CMK (cell line): ENCODE results near the gene CELF4.

ENCODE experiments used
- DNase-seq: peaks from one replicate; pipeline ENCODE4 v3.0.0-alpha.2; 2010; ENCODE audit warnings: low read depth

Gene CELF4

DNA sequence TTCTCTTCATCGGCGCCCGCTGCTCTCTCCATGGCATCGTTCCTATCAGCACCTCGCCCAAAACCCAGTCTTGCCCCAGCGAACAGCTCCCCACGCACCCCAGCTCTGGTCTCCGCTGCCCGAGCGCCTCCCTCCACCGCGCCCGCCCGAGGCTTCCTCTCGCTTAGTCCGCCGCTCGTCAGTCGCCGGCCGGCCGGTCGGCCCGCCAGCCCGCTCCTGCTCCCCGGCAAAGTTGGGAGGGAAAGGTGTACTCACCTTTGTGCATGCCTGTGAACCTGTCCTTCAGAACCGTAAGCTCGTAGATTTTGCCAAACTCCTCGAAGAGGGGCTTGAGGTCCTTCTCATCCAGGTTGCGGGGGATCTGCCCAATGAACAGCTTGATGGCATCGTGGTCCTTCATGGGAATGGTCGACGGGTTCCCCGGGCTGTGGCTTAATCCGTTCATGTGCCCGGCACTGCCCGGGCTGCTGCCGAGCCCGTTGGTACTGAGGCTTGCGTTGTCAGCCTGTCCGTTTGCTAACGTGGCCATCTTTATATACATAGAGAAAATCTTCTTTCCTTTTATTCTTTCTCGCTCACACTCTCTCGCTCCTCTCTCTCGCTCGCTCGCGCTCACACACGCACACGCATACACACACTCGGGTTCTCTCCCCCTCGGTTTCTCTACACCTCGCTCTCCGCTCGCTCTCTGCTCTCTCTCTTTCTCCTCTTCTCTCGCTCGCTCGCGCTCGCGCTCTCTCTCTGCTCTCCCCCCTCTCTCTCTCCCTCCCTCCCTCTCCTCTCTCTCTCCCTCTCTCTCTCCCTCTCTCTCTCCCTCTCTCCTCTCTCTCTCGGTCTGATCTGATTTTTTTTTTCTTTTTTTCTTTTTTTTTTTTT is at the start of gene CELF4:
TSS of gene CELF4 (minus strand) at position 698 of the 876 bp plus-strand sequence.
- DNase-seq = no peak

DNA sequence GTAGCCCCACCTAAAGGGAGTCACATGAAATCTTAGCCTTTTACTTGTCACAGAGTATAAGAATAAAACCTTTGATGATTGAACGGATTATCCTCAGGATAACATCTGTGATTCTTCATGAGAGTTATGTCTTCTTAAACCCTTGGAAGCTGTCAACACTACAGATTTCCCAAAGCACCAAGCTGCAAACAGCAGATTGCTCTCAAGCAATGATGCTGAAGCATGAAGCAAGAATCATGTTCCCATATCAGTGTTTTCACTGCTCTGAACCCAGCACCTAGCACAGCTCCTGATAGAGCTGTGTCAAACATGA is 47.6 kb upstream of the CELF4 start:
- no peak for DNase-seq

DNA sequence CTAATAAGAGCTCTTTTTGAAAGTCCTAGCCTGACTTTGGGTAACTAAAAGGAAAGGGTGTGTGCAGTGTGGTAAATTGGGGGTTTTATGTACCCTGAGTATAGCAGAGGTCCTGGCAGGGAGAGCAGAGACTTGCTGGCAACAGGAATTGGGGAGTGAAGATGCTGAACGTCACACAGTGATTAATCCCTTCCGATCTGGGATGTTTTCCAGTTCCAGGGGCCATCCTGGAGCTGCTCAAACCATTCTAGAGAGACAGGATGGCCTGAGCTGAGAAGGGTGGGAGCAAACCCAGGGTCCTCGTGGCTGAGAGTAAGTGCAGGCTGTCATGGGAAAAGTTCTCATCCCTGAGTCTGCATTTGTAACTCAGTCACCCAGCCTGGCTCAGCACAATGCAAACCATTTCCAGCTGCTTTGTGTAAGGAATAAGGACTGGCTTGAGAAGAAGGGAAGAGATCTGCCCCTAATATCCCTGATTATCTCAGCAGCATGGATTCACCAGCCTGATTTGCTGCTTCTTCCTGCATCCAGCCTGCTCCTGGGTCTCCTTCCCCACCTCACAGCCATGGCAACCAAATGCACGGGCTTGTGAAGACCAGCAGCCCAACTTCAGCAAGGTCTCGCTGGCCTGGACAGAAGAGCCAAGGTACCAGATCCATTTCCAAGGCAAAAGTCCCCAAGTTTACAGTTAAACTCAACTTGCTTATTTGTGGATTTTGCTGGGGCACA is 47.1 kb upstream of the CELF4 start:
- no peak for DNase-seq

DNA sequence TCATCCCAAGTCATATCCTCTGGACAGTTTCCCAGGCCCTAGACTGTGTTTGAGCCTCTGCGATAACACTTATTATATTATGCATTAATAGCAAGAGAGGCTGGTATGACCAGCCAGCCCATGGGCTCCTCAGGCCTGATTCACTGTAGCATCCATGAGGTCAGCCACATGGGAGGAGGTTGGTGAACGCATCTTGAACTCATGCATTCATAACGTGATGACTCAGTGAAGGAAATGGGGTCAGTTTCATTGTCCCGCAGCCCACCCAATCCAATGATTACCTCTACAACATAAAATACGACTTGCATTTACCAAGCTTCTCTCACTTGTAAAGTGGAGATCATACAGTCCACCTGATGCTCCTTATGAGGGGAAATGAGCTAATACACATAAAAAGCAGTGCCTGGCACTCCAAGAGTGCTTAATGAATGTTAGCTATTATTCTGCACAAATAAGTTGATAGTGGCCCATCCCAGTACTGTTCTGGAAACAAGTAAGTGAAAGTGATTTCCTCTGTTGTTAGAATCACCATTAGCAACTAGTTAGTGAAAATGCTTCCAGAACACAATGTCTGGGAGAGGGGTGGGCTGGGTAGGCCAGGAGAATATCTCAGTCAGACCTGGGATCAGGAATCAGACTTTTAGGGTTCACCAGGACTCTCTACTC is 46.1 kb upstream of the CELF4 start:
- DNase-seq = no peak

DNA sequence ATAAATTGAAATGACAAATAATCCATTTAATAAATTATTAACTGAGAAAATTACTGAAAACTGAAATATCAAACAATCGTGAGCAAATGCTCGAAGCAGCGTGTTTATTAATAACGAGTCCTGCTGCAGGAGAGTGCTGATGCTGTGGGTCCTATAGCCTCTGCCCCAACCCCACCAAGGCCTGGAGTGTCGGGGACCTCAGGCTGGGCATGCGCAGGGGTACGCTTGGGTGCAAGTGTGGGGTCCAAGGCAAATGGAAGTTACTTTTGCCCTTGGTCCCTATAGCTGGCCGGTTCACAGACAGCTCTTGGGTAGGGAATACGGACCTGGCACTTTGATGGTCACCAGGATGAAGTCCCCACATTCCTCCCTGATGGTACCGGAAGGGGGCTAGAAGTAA is 43.3 kb upstream of the CELF4 start:
- no peak for DNase-seq

DNA sequence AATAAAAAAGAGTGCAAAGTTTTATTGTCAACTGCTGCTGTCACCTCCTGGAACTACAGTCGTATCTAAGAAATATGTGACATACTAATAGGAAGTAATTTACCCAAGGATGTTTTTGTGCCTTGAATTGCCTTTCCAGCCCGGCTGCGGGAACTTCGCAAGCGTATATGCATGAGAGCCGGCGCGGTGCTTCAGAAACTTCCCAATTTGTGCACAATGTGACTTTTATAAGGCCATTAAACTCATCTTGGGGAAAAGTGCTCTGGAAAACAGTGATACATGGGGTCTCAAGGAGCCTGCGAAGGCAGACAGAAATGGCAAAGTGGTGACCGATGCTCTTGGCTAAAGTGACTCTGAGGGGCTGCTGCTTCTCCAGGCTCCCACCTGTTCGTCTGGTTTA is 41.7 kb upstream of the CELF4 start:
- DNase-seq = no peak

DNA sequence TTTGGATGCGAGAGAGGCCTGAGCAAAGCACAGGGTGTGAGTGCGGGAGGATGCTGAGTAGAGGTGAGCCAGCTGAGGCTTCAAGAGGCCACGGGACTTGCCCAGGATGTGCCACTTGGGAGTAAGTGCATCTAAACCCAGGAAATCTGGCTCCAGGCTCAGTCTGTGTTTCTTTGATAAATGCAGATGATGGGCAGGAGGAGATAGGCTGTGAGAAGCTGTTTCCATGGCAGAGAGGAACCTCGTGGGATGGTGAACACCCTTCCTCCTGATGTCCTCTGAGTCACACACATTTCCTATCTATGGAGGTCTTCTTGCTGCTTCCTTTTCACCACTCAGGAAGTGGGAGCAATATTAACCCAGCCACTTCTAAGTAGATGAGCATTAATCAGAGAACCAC is 38.4 kb upstream of the CELF4 start:
- DNase-seq = no peak

DNA sequence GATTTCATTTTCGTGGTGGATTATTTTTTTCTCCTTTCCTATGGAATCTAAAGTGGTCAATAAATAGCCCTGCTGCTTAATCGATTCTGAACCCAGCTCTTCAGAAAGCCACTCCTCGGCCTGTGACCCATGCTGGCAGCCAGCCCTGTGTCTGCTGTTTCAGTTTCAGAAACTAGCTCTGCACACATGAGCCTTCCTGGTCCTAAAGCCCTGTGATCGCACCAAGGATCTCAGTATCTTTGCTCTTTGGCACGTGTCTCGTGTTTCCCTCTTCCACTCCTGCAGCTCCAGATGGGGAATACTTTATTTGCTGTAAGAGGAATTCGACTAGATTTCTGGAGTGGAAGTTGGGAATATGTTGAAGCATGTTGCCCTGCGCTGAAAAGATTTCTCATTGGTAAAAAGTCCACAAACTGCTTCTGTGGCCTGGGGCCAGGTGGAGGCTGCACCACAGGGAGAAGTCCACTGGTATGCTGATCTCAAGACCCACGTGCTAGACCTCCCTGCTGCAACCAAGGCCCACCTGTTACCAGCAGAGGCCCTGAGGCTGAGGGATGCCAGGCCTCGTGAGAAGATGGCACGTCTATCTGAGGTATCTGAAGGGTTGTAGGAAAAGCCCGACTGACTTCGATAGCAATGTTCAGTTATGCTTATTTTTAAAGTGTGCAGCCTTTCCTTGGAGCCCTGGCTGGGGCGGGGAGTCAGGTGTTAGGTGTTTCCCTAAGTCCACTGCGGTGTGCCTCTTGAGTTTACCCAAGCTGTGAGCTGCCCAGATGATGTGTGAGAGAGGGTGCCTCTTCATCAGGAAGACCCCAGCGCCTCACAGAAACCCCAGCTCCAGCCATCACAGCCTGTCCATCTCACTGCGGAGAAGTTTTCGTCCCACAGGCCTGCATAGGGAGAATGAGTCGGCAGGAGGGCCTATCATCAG is 33.6 kb upstream of the CELF4 start:
- DNase-seq = no peak

DNA sequence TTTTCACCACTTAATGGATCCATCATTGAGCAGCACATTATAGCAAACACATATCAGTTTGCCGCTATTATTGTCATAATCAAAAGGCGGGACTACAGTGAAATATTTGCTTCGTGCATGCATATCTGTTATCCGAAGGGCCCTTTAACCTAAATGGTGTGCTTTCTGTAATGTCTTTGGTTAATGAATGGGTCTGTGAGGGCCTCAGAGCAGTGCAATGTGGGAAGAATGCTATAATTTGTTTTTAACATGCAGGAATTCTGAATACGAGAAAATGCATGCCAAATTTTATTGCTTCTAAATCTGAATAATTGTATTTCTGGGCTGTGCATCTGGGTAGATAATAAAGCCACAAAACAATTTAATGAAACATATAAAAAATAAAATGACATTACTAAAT is 32.8 kb upstream of the CELF4 start:
- DNase-seq = no peak

DNA sequence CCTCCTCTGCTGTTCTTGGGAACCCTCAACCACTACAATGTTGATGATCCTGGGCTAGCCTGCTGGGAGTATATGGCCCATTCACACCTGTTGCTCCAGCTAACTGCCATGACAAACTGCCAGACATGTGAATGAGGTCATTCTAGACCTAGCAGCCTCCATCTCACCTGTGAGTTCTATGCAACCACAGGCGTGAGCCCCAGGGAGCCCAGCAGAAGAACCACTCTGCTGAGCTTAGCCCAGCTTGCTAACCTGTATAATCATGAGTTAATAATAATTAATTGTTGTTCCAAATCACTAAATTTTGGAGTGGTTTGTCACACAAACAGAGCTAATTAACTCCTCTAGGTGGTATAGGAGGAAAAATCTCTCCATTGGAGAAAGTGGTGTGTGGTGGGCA is 24.7 kb upstream of the CELF4 start:
- DNase-seq = no peak

DNA sequence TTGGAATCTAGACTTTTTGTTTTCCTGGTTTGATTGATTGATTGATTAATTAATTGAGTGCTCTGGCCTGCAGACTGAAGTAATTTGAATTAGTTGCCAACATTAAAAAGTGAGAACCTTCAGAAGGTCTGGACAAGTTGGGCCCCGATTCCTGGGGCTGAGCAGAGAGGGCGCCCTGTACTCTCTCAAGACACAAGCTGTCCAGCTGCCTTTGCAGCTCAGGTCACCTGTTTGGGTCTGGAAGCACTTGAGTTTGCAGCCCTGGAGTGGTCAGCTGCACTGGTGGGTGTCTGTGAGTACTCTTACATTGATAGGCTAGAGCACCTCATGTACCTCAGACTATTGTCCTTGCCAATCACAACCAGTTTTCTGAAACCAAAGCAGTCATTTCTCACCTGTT is 22.7 kb upstream of the CELF4 start:
- DNase-seq = no peak

DNA sequence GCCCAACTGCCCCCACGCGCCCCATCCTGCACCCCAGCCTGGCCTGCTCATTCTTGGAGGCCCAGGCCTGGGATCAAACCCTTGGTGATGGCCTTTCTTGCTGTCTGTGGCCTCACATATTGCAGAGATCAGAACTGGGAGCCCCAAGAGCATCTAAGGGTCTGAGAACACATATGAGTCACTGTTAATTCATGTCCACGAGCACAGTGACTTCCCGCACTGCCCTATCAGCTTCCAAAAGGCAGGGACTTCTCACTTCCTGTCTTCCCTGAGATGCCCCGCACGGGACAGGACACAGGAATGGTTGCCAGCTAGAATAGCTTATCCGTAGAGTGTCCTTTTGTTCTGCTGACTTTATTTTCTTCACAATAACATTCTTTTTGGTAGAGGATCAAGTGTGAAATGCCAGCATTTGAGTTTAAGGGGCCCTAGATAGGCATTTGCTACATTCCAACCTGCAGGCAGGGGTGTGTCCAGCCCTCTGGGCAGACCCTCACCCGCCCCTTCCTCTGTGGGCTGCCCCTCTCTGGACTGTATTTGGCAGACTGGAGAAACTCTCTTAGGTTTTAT is 21.1 kb upstream of the CELF4 start:
- DNase-seq = no peak

DNA sequence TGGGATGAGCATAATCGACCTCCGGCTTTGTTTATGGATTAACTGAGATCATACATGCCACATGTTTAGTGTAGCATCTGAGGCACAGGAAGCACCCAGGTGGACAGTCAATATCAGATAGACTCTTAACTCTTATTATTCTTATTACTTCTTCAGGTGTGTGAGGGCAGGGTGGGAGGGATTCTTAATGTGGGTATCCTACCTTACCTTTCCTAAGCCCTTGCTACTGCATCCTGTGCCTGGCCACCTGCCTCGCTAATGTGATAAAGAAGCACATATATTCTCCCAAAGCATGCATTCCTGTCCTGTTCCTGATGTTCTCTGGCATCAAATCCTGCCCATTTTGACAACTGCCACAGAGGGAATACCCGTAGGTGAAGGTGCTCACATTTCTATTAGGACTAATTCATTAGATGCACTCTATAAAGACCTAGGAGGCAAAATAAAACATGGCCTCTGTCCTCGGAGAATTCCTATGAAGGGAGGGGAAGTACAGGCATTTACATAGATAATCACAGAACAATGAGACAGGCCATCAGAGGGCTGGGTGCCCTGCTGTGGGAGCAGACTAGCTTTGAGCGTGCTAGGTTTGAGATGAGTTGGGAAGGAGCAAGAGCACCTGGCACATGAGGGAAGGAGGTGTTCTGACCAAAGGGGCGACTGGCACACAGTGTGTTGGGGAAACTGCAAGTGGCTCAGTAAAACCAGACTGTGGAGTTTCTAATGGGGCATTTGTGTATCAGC is 19.5 kb upstream of the CELF4 start:
- no peak for DNase-seq

DNA sequence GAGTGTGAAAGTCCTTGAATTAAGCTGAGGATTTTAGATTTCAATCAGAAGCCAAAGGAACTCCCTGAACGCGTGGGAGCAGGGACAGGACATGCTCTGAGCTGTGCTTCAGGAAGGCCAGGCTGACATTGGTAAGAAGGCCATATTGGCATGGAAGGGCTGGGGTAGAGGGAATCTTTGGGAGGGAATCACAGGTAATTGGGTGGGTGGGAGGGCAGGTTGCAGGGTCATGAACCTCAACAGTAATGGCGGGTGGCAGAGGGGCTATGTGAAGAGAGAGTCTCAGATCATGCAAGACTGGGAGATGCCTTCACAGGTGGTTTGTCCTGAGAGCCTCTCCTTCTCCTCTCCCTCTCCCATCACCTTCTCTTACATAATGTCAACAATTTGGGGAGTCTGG is 18.6 kb upstream of the CELF4 start:
- DNase-seq = no peak

DNA sequence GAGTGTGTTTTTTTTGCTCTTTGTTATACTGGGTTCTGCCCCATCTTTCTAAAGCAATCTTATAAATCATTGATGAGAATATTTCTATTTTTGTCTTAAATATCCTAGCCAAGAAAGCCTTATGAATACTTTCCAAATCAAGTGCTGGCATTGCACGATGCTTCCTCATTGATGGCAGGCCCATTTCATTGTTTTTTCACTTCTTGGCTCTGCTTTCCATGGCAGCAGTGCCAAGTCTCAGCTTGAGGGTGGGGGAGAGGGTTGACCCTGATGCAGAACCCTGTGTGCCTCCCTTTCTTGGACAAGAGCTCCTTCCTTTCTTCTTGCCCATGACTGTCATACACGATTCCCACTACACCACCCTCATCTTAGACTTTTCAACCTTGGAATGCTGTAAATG is 16.7 kb upstream of the CELF4 start:
- no peak for DNase-seq

DNA sequence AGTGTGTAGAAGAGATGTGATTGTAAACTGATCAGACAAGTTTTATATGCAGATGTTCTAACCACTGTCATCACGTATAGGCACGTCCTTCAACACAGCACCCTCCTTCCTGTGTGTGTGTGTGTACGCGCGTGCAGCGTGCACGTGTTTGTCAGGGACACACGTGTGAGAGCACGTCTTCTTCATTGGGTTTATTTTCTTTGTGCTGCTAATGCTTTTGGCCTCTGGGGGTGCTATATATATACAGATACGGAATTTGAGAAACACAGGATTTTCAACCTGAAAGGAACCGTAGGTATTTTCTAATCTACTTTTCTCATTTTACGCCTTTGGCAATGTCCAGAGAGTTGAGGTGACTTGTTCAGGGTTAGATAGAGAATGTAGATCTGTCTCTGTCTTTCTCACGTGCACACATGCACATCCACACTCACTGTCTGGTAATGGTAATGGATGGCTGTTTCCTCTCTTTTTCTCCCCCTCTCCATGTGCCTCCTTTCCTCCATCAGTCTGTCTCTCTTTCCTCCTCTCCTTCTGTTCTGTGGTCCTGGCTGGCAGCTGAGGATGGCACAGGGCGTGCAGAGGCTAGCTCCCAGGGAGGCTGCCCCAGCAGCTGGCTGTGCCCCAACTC is 13.4 kb upstream of the CELF4 start:
- no peak for DNase-seq

DNA sequence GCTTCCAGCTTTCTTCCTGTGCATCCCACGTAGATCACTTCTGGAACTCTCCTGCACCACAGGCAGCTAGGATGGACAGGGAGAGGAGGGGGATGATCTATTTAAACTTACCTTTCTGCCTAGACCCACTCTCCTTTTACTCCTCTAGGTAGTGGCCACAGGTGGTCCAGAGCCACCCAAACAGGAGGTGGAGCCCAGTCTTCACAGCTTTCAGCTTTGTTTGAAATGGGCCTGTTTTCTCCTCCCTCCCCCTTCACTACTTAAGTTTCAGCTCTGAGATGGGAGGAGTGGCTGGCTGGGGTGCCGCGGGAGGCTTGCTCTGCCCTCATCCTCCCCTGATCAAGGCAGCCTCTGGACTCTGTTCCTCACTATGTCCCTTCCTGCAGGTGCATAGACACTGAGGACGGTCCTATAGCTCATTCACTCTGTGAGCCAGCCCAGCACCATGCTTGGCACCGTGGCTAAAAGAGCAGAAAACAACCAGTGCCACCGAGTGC is 12.6 kb upstream of the CELF4 start:
- DNase-seq = no peak

DNA sequence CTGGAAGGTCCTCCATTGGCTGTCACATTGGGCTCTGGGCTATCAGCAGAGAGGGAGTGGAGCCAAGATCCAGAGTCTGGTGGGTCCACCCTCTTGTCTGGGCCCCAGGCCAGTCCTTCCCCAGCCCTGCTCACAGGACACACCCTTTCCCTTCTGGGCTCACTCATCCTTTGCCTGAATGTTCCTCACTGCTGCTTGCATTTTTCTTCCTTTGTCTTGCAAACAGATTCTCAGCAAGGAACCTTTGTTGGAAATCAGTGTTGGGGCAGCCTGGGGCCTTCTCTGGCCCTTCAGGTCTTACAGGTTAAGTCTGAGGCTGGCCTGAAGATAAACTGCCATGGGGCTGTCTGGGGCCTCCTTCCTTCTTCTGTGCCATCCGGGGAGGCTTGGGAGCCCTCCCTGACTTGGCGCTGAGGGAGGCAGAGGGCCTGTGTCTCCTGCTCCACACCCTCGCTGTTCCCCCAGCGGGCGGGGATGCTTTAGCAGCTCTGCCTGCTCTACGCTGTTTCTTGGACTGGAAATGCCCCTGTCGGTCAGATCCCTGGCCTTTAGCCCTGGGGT is 11.5 kb upstream of the CELF4 start:
- DNase-seq = no peak

DNA sequence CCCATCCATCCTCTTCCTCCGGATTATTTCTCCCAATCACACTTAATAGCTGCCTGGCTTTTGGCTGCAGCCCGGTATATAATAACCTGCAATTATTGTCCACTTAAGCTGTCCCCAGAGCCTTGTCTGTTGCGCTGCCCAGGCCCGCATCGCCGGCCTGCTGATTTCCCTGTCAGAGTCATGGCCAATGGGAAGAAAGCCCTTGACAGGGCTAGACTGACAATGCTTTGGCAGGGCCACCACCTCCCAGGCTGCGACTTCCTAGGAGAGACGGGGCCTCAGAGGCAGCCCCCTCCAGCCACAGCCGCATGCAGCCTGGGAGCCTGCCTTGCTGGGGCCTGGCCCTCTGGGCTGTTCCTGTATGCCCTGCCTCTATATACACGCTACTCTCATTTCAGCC is 10.0 kb upstream of the CELF4 start:
- DNase-seq = no peak

DNA sequence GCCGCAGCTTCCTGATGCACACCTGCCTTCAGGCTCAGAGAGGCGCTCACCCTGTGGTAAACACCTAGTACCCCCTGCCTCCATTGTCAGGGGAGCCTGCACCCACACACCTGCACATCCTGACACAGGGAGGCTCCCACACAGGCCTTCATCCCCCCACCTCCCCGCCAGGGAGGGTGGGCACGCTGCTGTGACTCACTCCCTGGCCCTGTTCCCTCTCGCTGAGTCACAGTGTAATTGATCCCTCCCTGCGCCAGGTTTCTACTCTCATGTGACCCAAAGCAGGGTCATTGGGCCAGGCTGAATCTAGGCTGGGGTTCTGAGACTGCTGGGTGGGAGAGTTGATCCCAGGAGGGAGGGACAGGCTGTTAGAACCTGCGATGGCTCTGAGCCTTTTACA is 8.5 kb upstream of the CELF4 start:
- DNase-seq = no peak
